Measurements from ENCODE around the gene NLK. TPM values are rescaled to one million over a fixed set of nuclear protein-coding genes. Genes with fewer than 3 reads are reported as not detected.

NLK gene
- total and polyA plus RNA-seq, 2 of the 13 experiments (the other 11 are each of a cell fraction or from before 2014, with no cell fraction given): 13.4 to 14.6 TPM

DNA sequence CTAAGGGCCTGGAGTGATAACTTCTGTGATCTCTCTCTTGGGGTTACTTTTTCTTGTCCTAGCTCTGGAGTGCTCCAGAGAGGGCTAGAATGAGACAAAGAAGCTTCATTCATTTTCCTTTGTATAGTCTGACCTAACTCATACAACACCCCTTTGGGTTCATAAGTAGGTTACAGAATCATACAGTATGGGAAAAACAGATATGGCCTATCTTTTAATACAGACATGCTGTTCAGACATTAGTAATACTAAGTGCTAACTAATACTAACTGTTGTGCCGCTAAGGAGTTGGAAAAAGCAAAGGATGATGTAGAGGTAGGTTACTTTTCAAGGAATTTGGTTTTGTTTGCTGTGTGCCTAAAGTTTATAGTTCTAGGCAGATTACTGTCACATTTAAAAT, 84.7 kb downstream of the NLK start:
- H3K4me2 ChIP-seq (ENCODE audit: low read depth, low read length): no peak overlapping the region
- H3K27ac ChIP-seq (ENCODE audit: extremely low read length, insufficient read depth, low read length): no peak overlapping the region
- DNase-seq (ENCODE audit: low spot score): no peak
- in situ Hi-C loops (cut with HindIII; ENCODE audit: extremely low pct_ligation_motif_present, low pct_unique_long_range_greater_than_20kb): loop anchor here (25.0 kb wide), 1 partner anchor 90 kb away; the partner anchor contains the start of gene NLK
- H3K4me1 ChIP-seq (ENCODE audit: insufficient read depth, low read length): peaks cover 19% of the 10 kb centered on the region
- ChIA-PET CTCF (ENCODE audit: low intra/inter-chr PET ratio, low total read pairs) (no interaction called here), POLR2A (no interaction called here)
- no peak for ATAC-seq
- no peak overlapping the region for H3K9ac ChIP-seq (ENCODE audit: insufficient read depth, low read depth, low read length)
- intact Hi-C loops (cut with micrococcal nuclease; ENCODE audit: unreplicated experiment): no loop called here
- H3K9me3 ChIP-seq (ENCODE audit: low read length): no peaks in the 10 kb centered on the region
- no peaks in the 10 kb centered on the region for H3K79me2 ChIP-seq (ENCODE audit: insufficient read depth, low read length)
- no peak for FAIRE-seq
- BruUV-seq (replicated peaks): no TSS peak
- 100% methylated on average over 1 of the region's 1 CpG for WGBS (ENCODE audit: low lambda C conversion rate)
- TF ChIP-seq ZNF562 (CRISPR knock-in tag; IDR thresholded peaks at IDR 0.05; ENCODE audit: borderline replicate concordance) (no peak), MLLT10 (CRISPR knock-in tag; IDR thresholded peaks at IDR 0.05) (no peak), ZNF792 (CRISPR knock-in tag; IDR thresholded peaks at IDR 0.05) (no peak), MAFG (CRISPR knock-in tag; IDR thresholded peaks at IDR 0.05) (no peak), ZNF564 (CRISPR knock-in tag; IDR thresholded peaks at IDR 0.05) (no peak), ZBTB1 (CRISPR knock-in tag; IDR thresholded peaks at IDR 0.05; ENCODE audit: borderline replicate concordance) (no peak), ZNF33B (CRISPR knock-in tag; IDR thresholded peaks at IDR 0.05) (no peak)
- TF ChIP-seq, protein P1, sequence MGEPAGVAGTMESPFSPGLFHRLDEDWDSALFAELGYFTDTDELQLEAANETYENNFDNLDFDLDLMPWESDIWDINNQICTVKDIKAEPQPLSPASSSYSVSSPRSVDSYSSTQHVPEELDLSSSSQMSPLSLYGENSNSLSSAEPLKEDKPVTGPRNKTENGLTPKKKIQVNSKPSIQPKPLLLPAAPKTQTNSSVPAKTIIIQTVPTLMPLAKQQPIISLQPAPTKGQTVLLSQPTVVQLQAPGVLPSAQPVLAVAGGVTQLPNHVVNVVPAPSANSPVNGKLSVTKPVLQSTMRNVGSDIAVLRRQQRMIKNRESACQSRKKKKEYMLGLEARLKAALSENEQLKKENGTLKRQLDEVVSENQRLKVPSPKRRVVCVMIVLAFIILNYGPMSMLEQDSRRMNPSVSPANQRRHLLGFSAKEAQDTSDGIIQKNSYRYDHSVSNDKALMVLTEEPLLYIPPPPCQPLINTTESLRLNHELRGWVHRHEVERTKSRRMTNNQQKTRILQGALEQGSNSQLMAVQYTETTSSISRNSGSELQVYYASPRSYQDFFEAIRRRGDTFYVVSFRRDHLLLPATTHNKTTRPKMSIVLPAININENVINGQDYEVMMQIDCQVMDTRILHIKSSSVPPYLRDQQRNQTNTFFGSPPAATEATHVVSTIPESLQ (CRISPR knock-in tag; conservative IDR thresholded peaks at IDR 0.05): no peak
- TF ChIP-seq, protein P2, sequence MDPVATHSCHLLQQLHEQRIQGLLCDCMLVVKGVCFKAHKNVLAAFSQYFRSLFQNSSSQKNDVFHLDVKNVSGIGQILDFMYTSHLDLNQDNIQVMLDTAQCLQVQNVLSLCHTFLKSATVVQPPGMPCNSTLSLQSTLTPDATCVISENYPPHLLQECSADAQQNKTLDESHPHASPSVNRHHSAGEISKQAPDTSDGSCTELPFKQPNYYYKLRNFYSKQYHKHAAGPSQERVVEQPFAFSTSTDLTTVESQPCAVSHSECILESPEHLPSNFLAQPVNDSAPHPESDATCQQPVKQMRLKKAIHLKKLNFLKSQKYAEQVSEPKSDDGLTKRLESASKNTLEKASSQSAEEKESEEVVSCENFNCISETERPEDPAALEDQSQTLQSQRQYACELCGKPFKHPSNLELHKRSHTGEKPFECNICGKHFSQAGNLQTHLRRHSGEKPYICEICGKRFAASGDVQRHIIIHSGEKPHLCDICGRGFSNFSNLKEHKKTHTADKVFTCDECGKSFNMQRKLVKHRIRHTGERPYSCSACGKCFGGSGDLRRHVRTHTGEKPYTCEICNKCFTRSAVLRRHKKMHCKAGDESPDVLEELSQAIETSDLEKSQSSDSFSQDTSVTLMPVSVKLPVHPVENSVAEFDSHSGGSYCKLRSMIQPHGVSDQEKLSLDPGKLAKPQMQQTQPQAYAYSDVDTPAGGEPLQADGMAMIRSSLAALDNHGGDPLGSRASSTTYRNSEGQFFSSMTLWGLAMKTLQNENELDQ (CRISPR knock-in tag; IDR thresholded peaks at IDR 0.05; ENCODE audit: borderline replicate concordance): no peak
- H3K36me3 ChIP-seq (replicated peaks in 1 of 2; ENCODE audit: control insufficient read depth in 1 of 2, insufficient read depth in 2 of 2, low read length in 2 of 2): no peaks in the 10 kb centered on the region
- no peaks in the 10 kb centered on the region for H3K27me3 ChIP-seq (ENCODE audit: control insufficient read depth in 1 of 2, insufficient read depth in 2 of 2, low read length in 2 of 2)
- no peaks in the 10 kb centered on the region for H4K20me1 ChIP-seq (ENCODE audit: insufficient read depth, low read length)
- H3K4me3 ChIP-seq (replicated peaks in 1 of 3; ENCODE audit: insufficient read depth in 1 of 3, low read depth in 2 of 3, low read length in 3 of 3): no peak overlapping the region
- no peak overlapping the region for H2AFZ ChIP-seq (ENCODE audit: low read length)
